ENCODE results near the gene CRNKL1.

Gene CRNKL1

DNA sequence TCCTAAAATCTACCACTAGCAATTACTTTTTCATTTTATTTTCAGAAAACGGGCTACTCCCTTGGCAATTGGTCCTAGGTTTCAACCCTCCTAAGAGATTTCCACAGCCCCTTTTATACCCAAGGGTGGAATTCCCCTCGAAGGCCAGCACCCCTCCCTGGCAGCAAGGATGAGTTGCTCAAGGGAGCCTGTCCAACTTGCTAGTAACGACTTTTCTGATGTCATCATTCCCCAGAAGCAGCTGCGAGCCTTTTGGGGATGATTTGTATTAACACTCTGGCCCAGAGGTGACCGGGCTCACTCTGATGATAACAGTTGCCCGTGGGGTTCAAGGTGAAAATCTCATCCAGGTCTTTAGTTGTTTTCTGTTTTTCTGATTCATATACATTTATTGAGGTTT is 65.8 kb downstream of the CRNKL1 start:
- no peak for FAIRE-seq

More for the DNA sequence above, 65.8 kb downstream of the CRNKL1 start:
- no peak for DNase-seq (ENCODE audit: insufficient read length, low spot score)
